ENCODE data around the gene FAM81A. TPM values are rescaled to one million over a fixed set of nuclear protein-coding genes. Genes with fewer than 3 reads are reported as not detected.

Gene FAM81A
- total RNA-seq, 1 donor from 2014 or later: 0.34 TPM

GRCh38 chr15:59401824-59402569, 36.0 kb upstream of the FAM81A start:
- Mint-ChIP-seq H3K4me1 (ENCODE audit: low read depth) (peaks cover 10% of the 10 kb centered on the region), H3K4me3 (ENCODE audit: low read depth) (no peak overlapping the region), H3K27ac (no peak overlapping the region), H3K9me3 (ENCODE audit: low read depth) (no peaks in the 10 kb centered on the region), H3K36me3 (ENCODE audit: insufficient read depth) (no peaks in the 10 kb centered on the region), H3K27me3 (peaks cover 42% of the 10 kb centered on the region)
- DNase-seq (ENCODE audit: low spot score, unreplicated experiment): no peak
- TF ChIP-seq CTCF (IDR thresholded peaks at IDR 0.05; ENCODE audit: unreplicated experiment): no peak

GRCh38 chr15:59405079-59405478, 32.9 kb upstream of the FAM81A start:
- no peak overlapping the region for H3K27ac Mint-ChIP-seq

GRCh38 chr15:59406446-59406845, 31.5 kb upstream of the FAM81A start:
- no peak for TF ChIP-seq CTCF (IDR thresholded peaks at IDR 0.05; ENCODE audit: unreplicated experiment)
- Mint-ChIP-seq H3K4me1 (ENCODE audit: low read depth) (peaks cover 13% of the 10 kb centered on the region), H3K36me3 (ENCODE audit: insufficient read depth) (no peaks in the 10 kb centered on the region), H3K27me3 (peaks cover 15% of the 10 kb centered on the region), H3K4me3 (ENCODE audit: low read depth) (no peak overlapping the region), H3K27ac (no peak overlapping the region), H3K9me3 (ENCODE audit: low read depth) (no peaks in the 10 kb centered on the region)
- no peak for DNase-seq (ENCODE audit: low spot score, unreplicated experiment)

More at GRCh38 chr15:59405079-59405478, 32.9 kb upstream of the FAM81A start:
- H3K4me1 Mint-ChIP-seq (ENCODE audit: low read depth): peaks cover 10% of the 10 kb centered on the region
- no peaks in the 10 kb centered on the region for H3K36me3 Mint-ChIP-seq (ENCODE audit: insufficient read depth)
- no peaks in the 10 kb centered on the region for H3K9me3 Mint-ChIP-seq (ENCODE audit: low read depth)
- no peak for TF ChIP-seq CTCF (IDR thresholded peaks at IDR 0.05; ENCODE audit: unreplicated experiment)
- peaks cover 25% of the 10 kb centered on the region for H3K27me3 Mint-ChIP-seq
- no peak for DNase-seq (ENCODE audit: low spot score, unreplicated experiment)
- H3K4me3 Mint-ChIP-seq (ENCODE audit: low read depth): no peak overlapping the region

GRCh38 chr15:59407946-59408345, 30.0 kb upstream of the FAM81A start:
- Mint-ChIP-seq H3K4me3 (ENCODE audit: low read depth) (no peak overlapping the region), H3K4me1 (ENCODE audit: low read depth) (peaks cover 6% of the 10 kb centered on the region), H3K36me3 (ENCODE audit: insufficient read depth) (no peaks in the 10 kb centered on the region), H3K27me3 (peaks cover 11% of the 10 kb centered on the region), H3K9me3 (ENCODE audit: low read depth) (no peaks in the 10 kb centered on the region), H3K27ac (no peak overlapping the region)
- no peak for DNase-seq (ENCODE audit: low spot score, unreplicated experiment)
- no peak for TF ChIP-seq CTCF (IDR thresholded peaks at IDR 0.05; ENCODE audit: unreplicated experiment)

GRCh38 chr15:59410391-59410896, 27.5 kb upstream of the FAM81A start:
- no peak for DNase-seq (ENCODE audit: low spot score, unreplicated experiment)
- peaks cover 6% of the 10 kb centered on the region for H3K4me1 Mint-ChIP-seq (ENCODE audit: low read depth)
- H3K4me3 Mint-ChIP-seq (ENCODE audit: low read depth): no peak overlapping the region
- no peaks in the 10 kb centered on the region for H3K36me3 Mint-ChIP-seq (ENCODE audit: insufficient read depth)
- H3K9me3 Mint-ChIP-seq (ENCODE audit: low read depth): no peaks in the 10 kb centered on the region
- no peak overlapping the region for H3K27ac Mint-ChIP-seq
- TF ChIP-seq CTCF (IDR thresholded peaks at IDR 0.05; ENCODE audit: unreplicated experiment): no peak
- H3K27me3 Mint-ChIP-seq: no peaks in the 10 kb centered on the region

Data from progenitor cell of endocrine pancreas (in vitro differentiated cells).